Measurements from ENCODE around the gene CCBE1. TPM values are rescaled to one million over a fixed set of nuclear protein-coding genes. Genes with fewer than 3 reads are reported as not detected.

Gene CCBE1
- total and polyA plus RNA-seq, 9 of the 15 experiments (the other 6 are each of a cell fraction or from before 2014, with no cell fraction given) = 0.20 TPM; not detected in 8

- no peak for TF ChIP-seq IRF9 (tag; IDR thresholded peaks at IDR 0.05)
- TF ChIP-seq ZNF655 (CRISPR knock-in tag; IDR thresholded peaks at IDR 0.05) = no peak
Measured at GRCh38 chr18:59651071-59651470, 46.2 kb downstream of the CCBE1 start (continued).

GRCh38 chr18:59650266-59650820, 46.9 kb downstream of the CCBE1 start:
- in situ Hi-C loops (cut with MboI) = no loop called here
- TF ChIP-seq NR1H2 (CRISPR knock-in tag; IDR thresholded peaks at IDR 0.05) (no peak), TRIM24 (IDR thresholded peaks at IDR 0.05) (no peak), ZNF263 (CRISPR knock-in tag; IDR thresholded peaks at IDR 0.05; ENCODE audit: borderline replicate concordance) (no peak), TAF9B (IDR thresholded peaks at IDR 0.05; ENCODE audit: partially characterized antibody) (no peak), NUFIP1 (IDR thresholded peaks at IDR 0.05; ENCODE audit: partially characterized antibody) (no peak), BRCA1 (IDR thresholded peaks at IDR 0.05) (no peak), BRCA1 (CRISPR knock-in tag; IDR thresholded peaks at IDR 0.05) (no peak), TBP (optimal IDR thresholded peaks at IDR 0.05; ENCODE audit: low read depth, low read length) (no peak), E2F5 (CRISPR knock-in tag; IDR thresholded peaks at IDR 0.05) (no peak), FUS (optimal IDR thresholded peaks at IDR 0.05; ENCODE audit: low read depth, low read length) (no peak), RNF219 (CRISPR knock-in tag; IDR thresholded peaks at IDR 0.05) (no peak), FOXJ3 (CRISPR knock-in tag; IDR thresholded peaks at IDR 0.05) (no peak)
- Histone ChIP-seq H3K4me2 (ENCODE audit: insufficient read depth, low read length) (no peak overlapping the region), H3K9me3 (replicated peaks; ENCODE audit: control insufficient read depth, insufficient read depth, low read depth, low read length) (no peaks in the 10 kb centered on the region), H3K79me2 (ENCODE audit: control insufficient read depth, insufficient read depth, low read length) (no peaks in the 10 kb centered on the region), H3K27me3 (ENCODE audit: control insufficient read depth in 2 of 2, insufficient read depth in 2 of 2, low read length in 2 of 2) (no peaks in the 10 kb centered on the region), H3K9ac (ENCODE audit: insufficient read depth in 1 of 2, low read depth in 2 of 2, low read length in 2 of 2) (no peak overlapping the region), H3K27ac (ENCODE audit: extremely low read depth, low read depth, low read length) (no peak overlapping the region), H3K36me3 (ENCODE audit: control insufficient read depth, insufficient read depth, low read length) (no peaks in the 10 kb centered on the region), H2AFZ (ENCODE audit: low read depth, low read length) (no peak overlapping the region), H3K4me1 (replicated peaks in 1 of 2; ENCODE audit: control insufficient read depth in 2 of 2, insufficient read depth in 2 of 2, low read length in 2 of 2) (no peaks in the 10 kb centered on the region), H3K9me1 (ENCODE audit: control insufficient read depth, insufficient read depth, low read length) (no peaks in the 10 kb centered on the region), H4K20me1 (replicated peaks; ENCODE audit: control insufficient read depth, insufficient read depth, low read length) (no peaks in the 10 kb centered on the region), H3K4me3 (no peak overlapping the region)
- DNase-seq (ENCODE audit: extremely low read depth in 1 of 4, low spot score in 3 of 4) (no peak), ATAC-seq (no peak), FAIRE-seq (no peak)
- POLR2A ChIA-PET = interaction anchor here (0.5 to 0.6 kb wide), 2 partner anchors 56 to 204 kb away, joined by 3 read pairs; no protein-coding TSS in a partner anchor
- BruUV-seq (replicated peaks) = no TSS peak
- WGBS (ENCODE audit: insufficient coverage, low coverage, missing lambda C conversion rate) = 0% methylated on average over 11 of the region's 11 CpGs
- CTCF ChIA-PET (ENCODE audit: low intra/inter-chr PET ratio) = no interaction called here
- intact Hi-C loops (cut with micrococcal nuclease) = no loop called here
